Heart left ventricle (tissue), 16 donors: Measurements from ENCODE around the gene SLC12A4. TPM values are rescaled to one million over a fixed set of nuclear protein-coding genes. Genes with fewer than 3 reads are reported as not detected.

Source experiments
- ATAC-seq, 4 donors: fragments of 200-7000 bp; cut with Tn5 transposase; one replicate each; pipeline ENCODE4 v1.9.1; 2020 to 2022; ENCODE audit warnings: moderate library complexity in 4 of 4, mild to moderate bottlenecking in 3 of 4, moderate number of reproducible peaks in 1 of 4
- DNase-seq, 5 donors: peaks; one replicate each; pipeline ENCODE4 v3.0.0-alpha.2; 2020
- H3K27ac ChIP-seq, 12 donors: fragments of 200-600 bp; sonication (generic) in 4 of 12; one replicate each; pipeline versions ENCODE4 v1.5.0 to v1.8.0; 2016 to 2022; ENCODE audit warnings: mild to moderate bottlenecking in 2 of 12
- H3K27me3 ChIP-seq, 9 donors: fragments of 200-600 bp; sonication (generic) in 2 of 9; one replicate each; pipeline versions ENCODE4 v1.5.1 to v1.8.0; 2016 to 2022; ENCODE audit warnings: mild to moderate bottlenecking in 3 of 9
- H3K36me3 ChIP-seq, 9 donors: fragments of 200-600 bp; sonication (generic) in 2 of 9; one replicate each; pipeline versions ENCODE4 v1.5.0 to v1.8.0; 2018 to 2022; ENCODE audit warnings: mild to moderate bottlenecking in 2 of 9
- H3K4me1 ChIP-seq, 12 donors: fragments of 200-600 bp; sonication (generic) in 4 of 12; one replicate each; pipeline versions ENCODE4 v1.5.0 to v1.8.0; 2016 to 2022; ENCODE audit warnings: mild to moderate bottlenecking in 3 of 12
- H3K4me3 ChIP-seq, 12 donors: fragments of 200-600 bp; sonication (generic) in 4 of 12; one replicate each; pipeline versions ENCODE4 v1.5.0 to v1.8.0; 2017 to 2022; ENCODE audit warnings: mild to moderate bottlenecking in 9 of 12, moderate library complexity in 4 of 12
- H3K9me3 ChIP-seq, 12 donors: fragments of 200-600 bp; sonication (generic) in 4 of 12; one replicate each; pipeline versions ENCODE4 v1.5.0 to v1.8.0; 2016 to 2022; ENCODE audit warnings: mild to moderate bottlenecking in 1 of 12
- POLR2A ChIP-seq, 2 donors: fragments of 450-650 bp; IDR thresholded peaks; one replicate each; pipeline ENCODE4 v1.6.1; 2017; ENCODE audit warnings: antibody characterized with exemption in 2 of 2, mild to moderate bottlenecking in 2 of 2, moderate library complexity in 2 of 2
- WGBS, 4 donors: extraction: QIAGEN DNeasy Blood & Tissue Kit in 2 of 4; methylation state at CpG; one replicate each; pipeline versions ENCODE4 v1.1.5 to v1.1.7; 2013 to 2018; 5-methylcytosine and 5-hydroxymethylcytosine counted together
- intact Hi-C, 10 donors: fragments of 100-400 bp; cut with DNase I; formaldehyde crosslinking; loops; one replicate each; pipeline versions ENCODE4 v1.11.1 to v1.14.2; 2022
- polyA plus RNA-seq, 2 donors: library from polyadenylated mRNA; stranded (reverse); fragments of 200-250 nt; gene quantifications; one replicate each; pipeline ENCODE4 v1.2.3, GENCODE V29; 2013
- total RNA-seq, 9 donors: library from RNA; depleted of rRNA in 2 of 9; stranded (reverse); fragments of >200 nt in 2 of 9; fragmentation: NEBNext Ultra II Directional in 3 of 9; extraction: Animal tissue kit (Norgen Biotek cat#: 25700) in 3 of 9; gene quantifications; one replicate each; pipeline versions ENCODE4 v1.1.0 to v1.2.4, GENCODE V29; 2016 to 2023
- TF ChIP-seq, protein P1 (sequence below), 12 donors: fragments of 200-600 bp; sonication (generic) in 4 of 12; IDR thresholded peaks; one replicate each; pipeline versions ENCODE4 v1.5.0 to v1.8.0; 2018 to 2022; ENCODE audit warnings: antibody characterized with exemption in 12 of 12, mild to moderate bottlenecking in 5 of 12
- donor health status: ischemic (EF 13 %, LVEDD 7.1; RV severe dilation, severe dysfunction).
- donor health status: healthy with polysubstance abuse.
- donor health status: DM: no; HTN: yes; CAD: no.
- donor health status: DM: no; HTN: no; CAD: no.
- donor health status: ischemic (EF 25% LVEDD 6.9; RV normal size, moderate dysfunction).
- donor health status: ischemic (EF 25% LVEDD 5.7; RV mildly dilated, moderate dysfunction).
- donor health status: healthy.
- donor health status: DM: yes; HTN: yes; CAD: no.
- donor health status: ischemic (EF 35%, LVEDD 5.7; RV mildly dilated, moderate dysfunction).
- donor health status: nonischemic (EF 11% LVEDD 7.7; RV severe dilation, severe dysfunction).
- donor health status: DM: yes; HTN: yes; CAD: no.
- donor health status: PGD.
- donor health status: ischemic (EF 29% LVEDD 5.4; RV normal size, mild dysfunction).
- donor health status: nonischemic (EF 23%, LVEDD 6.1; RV moderate dilation, normal function).

SLC12A4 gene
- total and polyA plus RNA-seq, 11 donors, result 64.6 to 92.2 (median 85.9) TPM

DNA sequence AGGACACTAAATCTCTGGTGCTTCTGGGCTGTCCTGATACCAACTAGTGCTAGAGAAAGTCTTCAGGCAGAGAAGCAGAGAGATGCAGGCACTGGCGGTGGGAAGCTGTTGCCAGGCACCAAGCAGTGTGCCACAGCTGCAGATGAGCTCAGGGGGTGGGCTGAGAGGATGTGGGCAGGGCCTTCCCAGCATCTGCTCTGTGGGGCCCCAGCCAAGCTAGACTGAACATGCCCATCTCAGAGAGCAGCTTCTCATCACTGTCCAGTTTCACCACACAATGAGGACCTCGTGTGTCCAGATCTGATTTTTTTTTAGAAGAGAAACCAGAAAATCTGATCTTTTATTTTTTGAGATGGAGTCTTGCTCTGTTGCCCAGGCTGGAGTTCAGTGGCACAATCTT lies 58.3 kb downstream of the SLC12A4 start:
- Histone ChIP-seq H3K9me3 (no peaks in the 10 kb centered on the region), H3K27ac (no peak overlapping the region), H3K27me3 (no peaks in the 10 kb centered on the region), H3K36me3 (peaks cover 0 to 58% (median 43%) of the 10 kb centered on the region in 9 donors), H3K4me3 (no peak overlapping the region), H3K4me1 (peaks cover 0 to 14% (median 0%) of the 10 kb centered on the region in 12 donors)
- intact Hi-C loops, result no loop called here
- TF ChIP-seq POLR2A (IDR thresholded peaks at IDR 0.05), result no peak
- TF ChIP-seq, protein P1, sequence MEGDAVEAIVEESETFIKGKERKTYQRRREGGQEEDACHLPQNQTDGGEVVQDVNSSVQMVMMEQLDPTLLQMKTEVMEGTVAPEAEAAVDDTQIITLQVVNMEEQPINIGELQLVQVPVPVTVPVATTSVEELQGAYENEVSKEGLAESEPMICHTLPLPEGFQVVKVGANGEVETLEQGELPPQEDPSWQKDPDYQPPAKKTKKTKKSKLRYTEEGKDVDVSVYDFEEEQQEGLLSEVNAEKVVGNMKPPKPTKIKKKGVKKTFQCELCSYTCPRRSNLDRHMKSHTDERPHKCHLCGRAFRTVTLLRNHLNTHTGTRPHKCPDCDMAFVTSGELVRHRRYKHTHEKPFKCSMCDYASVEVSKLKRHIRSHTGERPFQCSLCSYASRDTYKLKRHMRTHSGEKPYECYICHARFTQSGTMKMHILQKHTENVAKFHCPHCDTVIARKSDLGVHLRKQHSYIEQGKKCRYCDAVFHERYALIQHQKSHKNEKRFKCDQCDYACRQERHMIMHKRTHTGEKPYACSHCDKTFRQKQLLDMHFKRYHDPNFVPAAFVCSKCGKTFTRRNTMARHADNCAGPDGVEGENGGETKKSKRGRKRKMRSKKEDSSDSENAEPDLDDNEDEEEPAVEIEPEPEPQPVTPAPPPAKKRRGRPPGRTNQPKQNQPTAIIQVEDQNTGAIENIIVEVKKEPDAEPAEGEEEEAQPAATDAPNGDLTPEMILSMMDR (IDR thresholded peaks at IDR 0.05), result no peak
- DNase-seq, result no peak
- no peak for ATAC-seq
- WGBS, 4 donors, result 71 to 82% (median 71%) methylated on average over 2 of the region's 2 CpGs

DNA sequence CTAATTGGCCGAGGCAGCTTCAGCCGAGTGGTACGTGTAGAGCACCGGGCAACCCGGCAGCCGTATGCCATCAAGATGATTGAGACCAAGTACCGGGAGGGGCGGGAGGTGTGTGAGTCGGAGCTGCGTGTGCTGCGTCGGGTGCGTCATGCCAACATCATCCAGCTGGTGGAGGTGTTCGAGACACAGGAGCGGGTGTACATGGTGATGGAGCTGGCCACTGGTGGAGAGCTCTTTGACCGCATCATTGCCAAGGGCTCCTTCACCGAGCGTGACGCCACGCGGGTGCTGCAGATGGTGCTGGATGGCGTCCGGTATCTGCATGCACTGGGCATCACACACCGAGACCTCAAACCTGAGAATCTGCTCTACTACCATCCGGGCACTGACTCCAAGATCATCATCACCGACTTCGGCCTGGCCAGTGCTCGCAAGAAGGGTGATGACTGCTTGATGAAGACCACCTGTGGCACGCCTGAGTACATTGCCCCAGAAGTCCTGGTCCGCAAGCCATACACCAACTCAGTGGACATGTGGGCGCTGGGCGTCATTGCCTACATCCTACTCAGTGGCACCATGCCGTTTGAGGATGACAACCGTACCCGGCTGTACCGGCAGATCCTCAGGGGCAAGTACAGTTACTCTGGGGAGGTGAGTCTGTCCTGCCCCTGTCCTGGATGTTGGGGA lies 59.2 kb downstream of the SLC12A4 start:
- DNase-seq (no peak), ATAC-seq (no peak)
- Histone ChIP-seq H3K27me3 (no peaks in the 10 kb centered on the region), H3K27ac (no peak overlapping the region), H3K36me3 (peaks cover 0 to 56% (median 43%) of the 10 kb centered on the region in 9 donors), H3K4me3 (no peak overlapping the region), H3K9me3 (no peaks in the 10 kb centered on the region), H3K4me1 (peaks cover 0 to 6% (median 0%) of the 10 kb centered on the region in 12 donors)
- TF ChIP-seq POLR2A (IDR thresholded peaks at IDR 0.05), result no peak
- TF ChIP-seq, protein P1 (IDR thresholded peaks at IDR 0.05), result no peak
- 91 to 96% (median 94%) methylated on average over 33 to 36 of the region's 36 CpGs for WGBS, 4 donors
- intact Hi-C loops, result no loop called here

DNA sequence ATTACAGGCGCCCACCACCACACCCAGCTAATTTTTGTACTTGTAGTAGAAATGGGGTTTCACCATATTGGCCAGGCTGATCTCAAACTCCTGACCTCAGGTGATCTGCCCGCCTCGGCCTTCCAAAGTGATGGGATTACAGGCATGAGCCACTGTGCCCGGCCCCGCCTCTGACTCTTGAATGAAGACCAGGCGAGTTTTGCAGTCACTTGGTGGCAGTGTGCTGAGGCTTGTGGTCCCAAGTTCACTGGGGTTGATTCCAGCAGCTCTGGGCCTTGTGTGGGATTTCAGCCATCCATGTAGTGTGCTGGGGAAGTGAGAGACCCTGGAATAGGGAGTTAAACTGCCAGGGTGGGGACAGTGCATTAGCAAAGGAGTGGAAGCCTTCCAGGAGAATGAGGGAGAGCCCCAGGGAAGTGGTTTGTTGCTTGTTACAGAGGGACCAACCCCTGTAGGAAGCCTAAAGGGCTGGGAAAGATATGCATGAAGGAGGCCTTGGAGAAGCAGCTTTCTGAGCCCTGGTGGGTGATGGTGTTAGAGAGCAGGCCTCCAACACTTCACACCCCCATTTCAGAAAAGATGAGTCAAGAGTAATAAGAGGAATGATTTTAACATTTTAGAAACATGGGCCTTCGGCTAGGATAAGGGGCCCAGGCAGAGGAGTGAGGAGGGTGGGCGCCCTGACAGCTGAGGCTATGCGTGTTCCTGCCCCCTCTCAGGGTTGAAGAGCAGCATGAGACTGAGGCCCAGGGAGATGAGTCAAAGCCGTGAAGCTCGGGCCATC lies 60.8 kb downstream of the SLC12A4 start:
- Histone ChIP-seq H3K4me1 (peaks cover 0 to 10% (median 0%) of the 10 kb centered on the region in 12 donors), H3K4me3 (no peak overlapping the region), H3K9me3 (no peaks in the 10 kb centered on the region), H3K27me3 (no peaks in the 10 kb centered on the region), H3K36me3 (peaks cover 0 to 54% (median 46%) of the 10 kb centered on the region in 9 donors), H3K27ac (no peak overlapping the region)
- 90 to 95% (median 92%) methylated on average over 7 to 11 of the region's 11 CpGs for WGBS, 4 donors
- DNase-seq (no peak), ATAC-seq (no peak)
- intact Hi-C loops, result no loop called here
- TF ChIP-seq, protein P1 (IDR thresholded peaks at IDR 0.05), result no peak
- TF ChIP-seq POLR2A (IDR thresholded peaks at IDR 0.05), result no peak

DNA sequence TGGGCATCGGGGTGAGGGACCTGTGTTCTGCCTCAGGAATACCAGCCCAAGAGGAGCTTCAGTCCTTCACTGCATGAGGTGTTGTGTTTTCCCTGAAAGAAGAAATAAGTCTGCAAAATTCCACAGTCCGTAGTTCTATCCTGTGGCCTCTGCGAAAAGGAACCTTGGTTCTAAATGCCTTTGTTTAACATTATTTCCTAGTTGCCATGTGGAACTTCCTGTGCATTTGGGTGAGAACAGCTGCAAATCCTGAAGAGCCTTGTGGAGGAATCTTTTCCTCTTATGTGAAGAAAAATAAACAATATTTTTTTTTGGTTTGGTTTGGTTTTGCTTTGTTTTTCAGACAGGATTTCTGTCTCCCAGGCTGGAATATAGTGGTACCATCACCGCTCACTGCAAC lies 65.6 kb downstream of the SLC12A4 start:
- H3K36me3 ChIP-seq, result peaks cover 0 to 28% (median 11%) of the 10 kb centered on the region in 9 donors
- WGBS, 4 donors, result 69 to 78% (median 74%) methylated on average over 4 of the region's 4 CpGs
- ATAC-seq (no peak), DNase-seq (no peak)
- H3K27ac ChIP-seq, result peak overlapping the region in 2 of 12 donors; percentile 5 to 29
- H3K4me3 ChIP-seq, result no peak overlapping the region
- H3K27me3 ChIP-seq, result no peaks in the 10 kb centered on the region
- no peaks in the 10 kb centered on the region for H3K9me3 ChIP-seq
- TF ChIP-seq POLR2A (IDR thresholded peaks at IDR 0.05), result no peak
- TF ChIP-seq, protein P1 (IDR thresholded peaks at IDR 0.05), result no peak
- intact Hi-C loops, result no loop called here
- H3K4me1 ChIP-seq, result peaks cover 0 to 17% (median 5%) of the 10 kb centered on the region in 12 donors
